Hepatocyte (in vitro differentiated cells): Measurements from ENCODE around the gene CAMTA2.

Experiments
- CTCF ChIP-seq: fragments of 200-600 bp; sonication (generic); IDR thresholded peaks from 2 replicates; pipeline ENCODE4 v1.5.1; 2016; ENCODE audit warnings: antibody characterized with exemption, mild to moderate bottlenecking; ENCODE audit not compliant: poor library complexity
- EZH2 ChIP-seq: fragments of 200-600 bp; sonication (generic); IDR thresholded peaks from 2 replicates; pipeline ENCODE4 v1.6.1; 2016; ENCODE audit warnings: antibody characterized with exemption, mild to moderate bottlenecking, borderline replicate concordance
- EZH2phosphoT487 ChIP-seq: fragments of 200-600 bp; sonication (generic); IDR thresholded peaks from one replicate; pipeline ENCODE4 v1.6.1; 2018; ENCODE audit warnings: antibody characterized with exemption, mild to moderate bottlenecking, low read depth, moderate library complexity; ENCODE audit not compliant: unreplicated experiment, severe bottlenecking

GRCh38 chr17:5003214-5003867 is 15.9 kb upstream of the CAMTA2 start:
- no peak for TF ChIP-seq CTCF
- no peak for TF ChIP-seq EZH2
- no peak for TF ChIP-seq EZH2phosphoT487
